Esophagus squamous epithelium (tissue), 4 donors: Measurements from ENCODE around the gene B4GALT5.
"Not testable (repeated sequence)": the region's sequence is repeated elsewhere in the genome, so short reads cannot be mapped to it uniquely, and the experiment has no call there.

Source experiments
- POLR2A ChIP-seq, 4 donors: fragments of 450-650 bp; IDR thresholded peaks; one replicate each; pipeline ENCODE4 v1.6.1; 2017; ENCODE audit warnings: antibody characterized with exemption in 4 of 4, mild to moderate bottlenecking in 4 of 4, moderate library complexity in 3 of 4
- TF ChIP-seq, protein P1 (sequence below), 6 experiments: fragments of 450-650 bp in 4 of 6; fragments of 200-600 bp in 2 of 6; sonication (generic) in 2 of 6; IDR thresholded peaks; one replicate each; pipeline ENCODE4 v1.5.1; 2016 to 2019; ENCODE audit warnings: antibody characterized with exemption in 6 of 6, mild to moderate bottlenecking in 4 of 6, moderate library complexity in 4 of 6

GRCh38 chr20:49611539-49612126 is 102.0 kb downstream of the B4GALT5 start:
- TF ChIP-seq, protein P1, sequence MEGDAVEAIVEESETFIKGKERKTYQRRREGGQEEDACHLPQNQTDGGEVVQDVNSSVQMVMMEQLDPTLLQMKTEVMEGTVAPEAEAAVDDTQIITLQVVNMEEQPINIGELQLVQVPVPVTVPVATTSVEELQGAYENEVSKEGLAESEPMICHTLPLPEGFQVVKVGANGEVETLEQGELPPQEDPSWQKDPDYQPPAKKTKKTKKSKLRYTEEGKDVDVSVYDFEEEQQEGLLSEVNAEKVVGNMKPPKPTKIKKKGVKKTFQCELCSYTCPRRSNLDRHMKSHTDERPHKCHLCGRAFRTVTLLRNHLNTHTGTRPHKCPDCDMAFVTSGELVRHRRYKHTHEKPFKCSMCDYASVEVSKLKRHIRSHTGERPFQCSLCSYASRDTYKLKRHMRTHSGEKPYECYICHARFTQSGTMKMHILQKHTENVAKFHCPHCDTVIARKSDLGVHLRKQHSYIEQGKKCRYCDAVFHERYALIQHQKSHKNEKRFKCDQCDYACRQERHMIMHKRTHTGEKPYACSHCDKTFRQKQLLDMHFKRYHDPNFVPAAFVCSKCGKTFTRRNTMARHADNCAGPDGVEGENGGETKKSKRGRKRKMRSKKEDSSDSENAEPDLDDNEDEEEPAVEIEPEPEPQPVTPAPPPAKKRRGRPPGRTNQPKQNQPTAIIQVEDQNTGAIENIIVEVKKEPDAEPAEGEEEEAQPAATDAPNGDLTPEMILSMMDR (IDR thresholded peaks at IDR 0.05), result not testable (repeated sequence)
- not testable (repeated sequence) for TF ChIP-seq POLR2A (IDR thresholded peaks at IDR 0.05)
